Ascending aorta (tissue), 2 donors: ENCODE data around the gene CAPN15. TPM values are rescaled to one million over a fixed set of nuclear protein-coding genes. Genes with fewer than 3 reads are reported as not detected.

ENCODE experiments used
- DNase-seq, 2 donors: peaks; one replicate each; pipeline ENCODE4 v3.0.0-alpha.2; 2019; ENCODE audit warnings: low spot score in 2 of 2
- H3K27ac ChIP-seq, 2 donors: fragments of 200-600 bp; sonication (generic); one replicate each; pipeline ENCODE4 v1.5.1; 2016 to 2017; ENCODE audit warnings: mild to moderate bottlenecking in 1 of 2
- H3K27me3 ChIP-seq: fragments of 200-600 bp; sonication (generic); one replicate; pipeline ENCODE4 v1.5.1; 2017
- H3K36me3 ChIP-seq, 2 donors: fragments of 200-600 bp; sonication (generic); one replicate each; pipeline ENCODE4 v1.5.1; 2016
- H3K4me1 ChIP-seq, 2 donors: fragments of 200-600 bp; sonication (generic); one replicate each; pipeline ENCODE4 v1.5.1; 2016 to 2017; ENCODE audit warnings: mild to moderate bottlenecking in 1 of 2
- H3K4me3 ChIP-seq, 2 donors: fragments of 200-600 bp; sonication (generic); one replicate each; pipeline ENCODE4 v1.5.1; 2016 to 2017; ENCODE audit warnings: mild to moderate bottlenecking in 1 of 2
- H3K9me3 ChIP-seq, 2 donors: fragments of 200-600 bp; sonication (generic); one replicate each; pipeline ENCODE4 v1.5.1; 2016
- CTCF ChIP-seq, 3 experiments: fragments of 200-600 bp in 2 of 3; fragments of 450-650 bp in 1 of 3; sonication (generic) in 2 of 3; IDR thresholded peaks; one replicate each; pipeline ENCODE4 v1.5.1; 2016 to 2019; ENCODE audit warnings: antibody characterized with exemption in 3 of 3, mild to moderate bottlenecking in 1 of 3, moderate library complexity in 1 of 3
- intact Hi-C: fragments of 100-400 bp; cut with DNase I; formaldehyde crosslinking; loops from one replicate; pipeline ENCODE4 v1.15.1; 2023
- total RNA-seq: library from RNA; depleted of rRNA; stranded (reverse); fragments of >200 nt; gene quantifications from one replicate; pipeline ENCODE4 v1.1.0, GENCODE V29; 2016

Gene CAPN15
- total RNA-seq, 1 donor from 2014 or later = 249 TPM

GRCh38 chr16:520847-521246 is 6.7 kb upstream of the CAPN15 start:
- H3K9me3 ChIP-seq = no peaks in the 10 kb centered on the region
- DNase-seq = no peak
- no peak overlapping the region for H3K27ac ChIP-seq
- H3K4me3 ChIP-seq = no peak overlapping the region
- TF ChIP-seq CTCF (IDR thresholded peaks at IDR 0.05) = no peak
- H3K27me3 ChIP-seq = no peaks in the 10 kb centered on the region
- peaks cover 33 to 38% of the 10 kb centered on the region in 2 donors for H3K36me3 ChIP-seq
- peaks cover 6 to 7% of the 10 kb centered on the region in 2 donors for H3K4me1 ChIP-seq
- intact Hi-C loops = no loop called here

GRCh38 chr16:521381-522210 is 5.9 kb upstream of the CAPN15 start:
- H3K9me3 ChIP-seq = no peaks in the 10 kb centered on the region
- intact Hi-C loops = no loop called here
- TF ChIP-seq CTCF (IDR thresholded peaks at IDR 0.05) = no peak
- H3K4me3 ChIP-seq = no peak overlapping the region
- H3K27me3 ChIP-seq = no peaks in the 10 kb centered on the region
- peaks cover 10 to 14% of the 10 kb centered on the region in 2 donors for H3K4me1 ChIP-seq
- H3K36me3 ChIP-seq = peaks cover 25 to 31% of the 10 kb centered on the region in 2 donors
- H3K27ac ChIP-seq = no peak overlapping the region
- DNase-seq = no peak

- Histone ChIP-seq H3K4me1 (peaks cover 10 to 17% of the 10 kb centered on the region in 2 donors), H3K36me3 (peaks cover 24 to 25% of the 10 kb centered on the region in 2 donors), H3K27me3 (no peaks in the 10 kb centered on the region), H3K4me3 (no peak overlapping the region), H3K27ac (no peak overlapping the region), H3K9me3 (no peaks in the 10 kb centered on the region)
- no peak for TF ChIP-seq CTCF (IDR thresholded peaks at IDR 0.05)
- no peak for DNase-seq
- intact Hi-C loops = no loop called here
These were observed 5.0 kb upstream of the CAPN15 start for GRCh38 chr16:522320-523096.

- Histone ChIP-seq H3K36me3 (peaks cover 24 to 25% of the 10 kb centered on the region in 2 donors), H3K27ac (no peak overlapping the region), H3K4me1 (peaks cover 10 to 18% of the 10 kb centered on the region in 2 donors), H3K4me3 (no peak overlapping the region), H3K27me3 (no peaks in the 10 kb centered on the region), H3K9me3 (no peaks in the 10 kb centered on the region)
- intact Hi-C loops = no loop called here
- no peak for DNase-seq
- TF ChIP-seq CTCF (IDR thresholded peaks at IDR 0.05) = no peak
These were observed 4.3 kb upstream of the CAPN15 start for GRCh38 chr16:523097-523741.

- H3K27me3 ChIP-seq = no peaks in the 10 kb centered on the region
- no peak overlapping the region for H3K27ac ChIP-seq
- intact Hi-C loops = loop anchor here (5.0 kb wide), 2 partner anchors 142 to 292 kb away; partner anchors contain the start of genes FAM234A and PGAP6
- TF ChIP-seq CTCF (IDR thresholded peaks at IDR 0.05) = no peak
- no peaks in the 10 kb centered on the region for H3K9me3 ChIP-seq
- H3K36me3 ChIP-seq = peaks cover 16 to 18% of the 10 kb centered on the region in 2 donors
- peaks cover 14 to 29% of the 10 kb centered on the region in 2 donors for H3K4me1 ChIP-seq
- DNase-seq = no peak
- no peak overlapping the region for H3K4me3 ChIP-seq
These were observed 3.1 kb upstream of the CAPN15 start for GRCh38 chr16:524274-525040.
